Neural cell (in vitro differentiated cells): ENCODE results near the gene OTOP3. TPM values are rescaled to one million over a fixed set of nuclear protein-coding genes. Genes with fewer than 3 reads are reported as not detected.

ENCODE experiments used
- H2AFZ ChIP-seq: fragments of 200-600, 300-800 bp; sonication (generic), shearing (Covaris generic); 2 replicates; pipeline ENCODE4 v1.6.0; 2014; ENCODE audit warnings: low read depth, mild to moderate bottlenecking, antibody characterized with exemption, low read length, moderate library complexity
- H3F3A ChIP-seq: fragments of 200-600 bp; shearing (Covaris generic); 2 replicates; pipeline ENCODE4 v1.6.1; 2016; ENCODE audit warnings: mild to moderate bottlenecking, moderate library complexity, mixed read lengths, antibody characterized with exemption, low read length; ENCODE audit not compliant: insufficient read depth, poor library complexity, severe bottlenecking
- H3K27ac ChIP-seq: fragments of 200-600, 300-800 bp; sonication (generic), shearing (Covaris generic); 2 replicates; pipeline ENCODE4 v1.5.1; 2014; ENCODE audit warnings: mild to moderate bottlenecking, low read length, moderate library complexity
- H3K27me3 ChIP-seq: fragments of 300-800, 200-600 bp; sonication (generic), shearing (Covaris generic); 2 replicates; pipeline ENCODE4 v1.6.0; 2014; ENCODE audit warnings: mild to moderate bottlenecking, low read depth, low read length, moderate library complexity; ENCODE audit not compliant: insufficient read depth
- H3K36me3 ChIP-seq: fragments of 300-800, 200-600 bp; sonication (generic), shearing (Covaris generic); 2 replicates; pipeline ENCODE4 v1.5.1; 2014; ENCODE audit warnings: mild to moderate bottlenecking, antibody characterized with exemption, low read length, moderate library complexity; ENCODE audit not compliant: insufficient read depth
- H3K4me2 ChIP-seq: fragments of 300-800, 200-600 bp; sonication (generic), shearing (Covaris generic); 2 replicates; pipeline ENCODE4 v1.6.0; 2014; ENCODE audit warnings: mild to moderate bottlenecking, low read length
- H3K4me3 ChIP-seq: fragments of 300-800, 200-600 bp; sonication (generic), shearing (Covaris generic); 2 replicates; pipeline ENCODE4 v1.5.1; 2014; ENCODE audit warnings: mild to moderate bottlenecking, low read length, moderate library complexity
- H3K79me2 ChIP-seq: fragments of 200-600 bp; shearing (Covaris generic); replicated peaks from 2 replicates; pipeline ENCODE4 v1.6.0; 2014; ENCODE audit warnings: mild to moderate bottlenecking, low read length, moderate library complexity; ENCODE audit not compliant: insufficient read depth
- H3K9ac ChIP-seq: fragments of 300-800, 200-600 bp; sonication (generic), shearing (Covaris generic); 2 replicates; pipeline ENCODE4 v1.6.1; 2016; ENCODE audit warnings: mild to moderate bottlenecking, low read length, mixed read lengths
- H3K9me2 ChIP-seq: fragments of 200-600 bp; shearing (Covaris generic); 2 replicates; pipeline ENCODE4 v1.6.1; 2016; ENCODE audit warnings: mild to moderate bottlenecking, low read length, mixed read lengths; ENCODE audit not compliant: insufficient read depth
- H3K9me3 ChIP-seq: fragments of 200-600, 300-800 bp; sonication (generic), shearing (Covaris generic); 2 replicates; pipeline ENCODE4 v1.6.1; 2016; ENCODE audit warnings: mild to moderate bottlenecking, mixed run types, low read length, moderate library complexity, mixed read lengths
- H4K20me1 ChIP-seq: fragments of 200-600 bp; shearing (Covaris generic); 2 replicates; pipeline ENCODE4 v1.6.1; 2016; ENCODE audit warnings: mild to moderate bottlenecking, mixed run types; ENCODE audit not compliant: insufficient read depth
- CTCF ChIP-seq: fragments of 450-650 bp; IDR thresholded peaks from 2 replicates; pipeline ENCODE4 v1.5.1; 2014; ENCODE audit warnings: antibody characterized with exemption, mild to moderate bottlenecking, moderate library complexity; ENCODE audit not compliant: poor library complexity, severe bottlenecking
- EP300 ChIP-seq: fragments of 450-650 bp; conservative IDR thresholded peaks from 2 replicates; pipeline ENCODE4 v1.6.1; 2014; ENCODE audit warnings: antibody characterized with exemption, mild to moderate bottlenecking, moderate library complexity; ENCODE audit not compliant: poor library complexity, severe bottlenecking
- EZH2 ChIP-seq: fragments of 200-600, 300-800 bp; shearing (Covaris generic), sonication (generic); IDR thresholded peaks from 2 replicates; pipeline ENCODE4 v1.6.1; 2014; ENCODE audit warnings: antibody characterized with exemption, low read length, borderline replicate concordance, mild to moderate bottlenecking; ENCODE audit not compliant: insufficient read depth, poor library complexity, severe bottlenecking
- MXI1 ChIP-seq: fragments of 450-650 bp; conservative IDR thresholded peaks from 2 replicates; pipeline ENCODE4 v1.6.1; 2014; ENCODE audit warnings: antibody characterized with exemption, mild to moderate bottlenecking; ENCODE audit not compliant: poor library complexity, severe bottlenecking
- POLR2AphosphoS5 ChIP-seq: IDR thresholded peaks from 2 replicates; pipeline ENCODE4 v1.6.1; 2012
- RAD21 ChIP-seq: fragments of 450-650 bp; conservative IDR thresholded peaks from 2 replicates; pipeline ENCODE4 v1.6.1; 2014; ENCODE audit warnings: antibody characterized with exemption, mild to moderate bottlenecking, moderate library complexity
- SMC3 ChIP-seq: fragments of 450-650 bp; conservative IDR thresholded peaks from 2 replicates; pipeline ENCODE4 v1.6.1; 2014; ENCODE audit warnings: antibody characterized with exemption, mild to moderate bottlenecking, moderate library complexity; ENCODE audit not compliant: poor library complexity
- TAF1 ChIP-seq: IDR thresholded peaks from 2 replicates; pipeline ENCODE4 v1.6.1; 2012; ENCODE audit warnings: low read depth
- polyA plus RNA-seq: library from polyadenylated mRNA; depleted of rRNA; stranded (reverse); fragments of >200 nt; gene quantifications from 2 replicates; pipeline ENCODE4 v1.2.3, GENCODE V29; 2014
- TF ChIP-seq, protein P1 (sequence below): IDR thresholded peaks from 2 replicates; pipeline ENCODE4 v1.6.1; 2012; ENCODE audit warnings: borderline replicate concordance

The OTOP3 gene
- polyA plus RNA-seq, 1 donor from 2014 or later, result not detected

DNA sequence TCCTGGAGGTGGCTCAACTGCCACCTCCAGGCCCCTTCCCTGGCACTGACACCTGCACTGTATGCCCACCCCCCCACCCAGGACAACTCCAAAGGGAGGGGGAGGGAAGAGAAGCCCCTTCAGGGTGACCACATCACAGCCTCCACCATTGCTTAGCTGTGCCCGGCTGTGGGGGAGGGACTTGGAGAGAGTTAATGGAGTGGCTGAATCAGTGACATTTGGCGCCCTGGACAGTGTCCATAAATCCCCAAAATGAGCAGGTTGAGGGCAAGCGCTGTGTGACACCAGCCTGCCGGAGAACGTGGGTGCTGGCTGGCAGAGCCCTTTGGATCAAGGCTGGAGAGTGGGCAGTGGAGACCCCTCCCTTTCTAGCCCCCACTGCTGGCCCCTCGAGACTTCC, 13.5 kb upstream of the OTOP3 start:
- Histone ChIP-seq H3F3A (no peaks in the 10 kb centered on the region), H3K9ac (no peak overlapping the region), H3K27ac (no peak overlapping the region), H3K9me2 (no peaks in the 10 kb centered on the region), H3K36me3 (no peaks in the 10 kb centered on the region), H3K4me3 (no peak overlapping the region), H3K27me3 (peaks cover 49% of the 10 kb centered on the region), H4K20me1 (no peaks in the 10 kb centered on the region), H3K9me3 (no peaks in the 10 kb centered on the region), H3K4me2 (no peak overlapping the region), H2AFZ (no peak overlapping the region), H3K79me2 (no peaks in the 10 kb centered on the region)
- TF ChIP-seq, protein P1, sequence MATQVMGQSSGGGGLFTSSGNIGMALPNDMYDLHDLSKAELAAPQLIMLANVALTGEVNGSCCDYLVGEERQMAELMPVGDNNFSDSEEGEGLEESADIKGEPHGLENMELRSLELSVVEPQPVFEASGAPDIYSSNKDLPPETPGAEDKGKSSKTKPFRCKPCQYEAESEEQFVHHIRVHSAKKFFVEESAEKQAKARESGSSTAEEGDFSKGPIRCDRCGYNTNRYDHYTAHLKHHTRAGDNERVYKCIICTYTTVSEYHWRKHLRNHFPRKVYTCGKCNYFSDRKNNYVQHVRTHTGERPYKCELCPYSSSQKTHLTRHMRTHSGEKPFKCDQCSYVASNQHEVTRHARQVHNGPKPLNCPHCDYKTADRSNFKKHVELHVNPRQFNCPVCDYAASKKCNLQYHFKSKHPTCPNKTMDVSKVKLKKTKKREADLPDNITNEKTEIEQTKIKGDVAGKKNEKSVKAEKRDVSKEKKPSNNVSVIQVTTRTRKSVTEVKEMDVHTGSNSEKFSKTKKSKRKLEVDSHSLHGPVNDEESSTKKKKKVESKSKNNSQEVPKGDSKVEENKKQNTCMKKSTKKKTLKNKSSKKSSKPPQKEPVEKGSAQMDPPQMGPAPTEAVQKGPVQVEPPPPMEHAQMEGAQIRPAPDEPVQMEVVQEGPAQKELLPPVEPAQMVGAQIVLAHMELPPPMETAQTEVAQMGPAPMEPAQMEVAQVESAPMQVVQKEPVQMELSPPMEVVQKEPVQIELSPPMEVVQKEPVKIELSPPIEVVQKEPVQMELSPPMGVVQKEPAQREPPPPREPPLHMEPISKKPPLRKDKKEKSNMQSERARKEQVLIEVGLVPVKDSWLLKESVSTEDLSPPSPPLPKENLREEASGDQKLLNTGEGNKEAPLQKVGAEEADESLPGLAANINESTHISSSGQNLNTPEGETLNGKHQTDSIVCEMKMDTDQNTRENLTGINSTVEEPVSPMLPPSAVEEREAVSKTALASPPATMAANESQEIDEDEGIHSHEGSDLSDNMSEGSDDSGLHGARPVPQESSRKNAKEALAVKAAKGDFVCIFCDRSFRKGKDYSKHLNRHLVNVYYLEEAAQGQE, result no peak
- TF ChIP-seq TAF1, result no peak
- TF ChIP-seq SMC3, result no peak
- TF ChIP-seq MXI1, result no peak
- TF ChIP-seq RAD21, result no peak
- TF ChIP-seq CTCF, result no peak
- no peak for TF ChIP-seq EZH2
- no peak for TF ChIP-seq POLR2AphosphoS5

- no peaks in the 10 kb centered on the region for H3F3A ChIP-seq
- H3K9me2 ChIP-seq, result no peaks in the 10 kb centered on the region
- no peaks in the 10 kb centered on the region for H4K20me1 ChIP-seq
- H3K9me3 ChIP-seq, result no peaks in the 10 kb centered on the region
- H2AFZ ChIP-seq, result no peak within 1 kb of the TSS
- TF ChIP-seq SMC3, result no peak
- no peak for TF ChIP-seq MXI1
- TF ChIP-seq CTCF, result no peak
- TF ChIP-seq POLR2AphosphoS5, result no peak
- TF ChIP-seq RAD21, result no peak
- TF ChIP-seq EZH2, result no peak
- no peak for TF ChIP-seq EP300
- TF ChIP-seq, protein P1, result no peak
- TF ChIP-seq TAF1, result no peak
- H3K4me2 ChIP-seq, result no peak within 1 kb of the TSS
- H3K9ac ChIP-seq, result no peak within 1 kb of the TSS
- H3K36me3 ChIP-seq, result no peaks in the 10 kb centered on the region
- peak within 1 kb of the TSS; percentile 56 for H3K4me3 ChIP-seq
- H3K79me2 ChIP-seq, result no peaks in the 10 kb centered on the region
- H3K27me3 ChIP-seq, result peaks cover 56% of the 10 kb centered on the region
- H3K27ac ChIP-seq, result no peak within 1 kb of the TSS
Observed at GRCh38 chr17:74922694-74923537, 12.8 kb upstream of the OTOP3 start, which contains the start of gene USH1G. Gene USH1G, minus strand, starts transcription at chr17:74923255. Its CDS starts 182 bp downstream, at chr17:74923073.
